SK-N-MC (cell line): Measurements from ENCODE around the gene TMOD4.

Source experiments
- EZH2 ChIP-seq: fragments of 200-600 bp; sonication (generic); IDR thresholded peaks from one replicate; pipeline ENCODE4 v1.6.1; 2017; ENCODE audit warnings: antibody characterized with exemption
- POLR2AphosphoS5 ChIP-seq: IDR thresholded peaks from 2 replicates; pipeline ENCODE4 v1.6.1; 2012; ENCODE audit warnings: mild to moderate bottlenecking, low read depth, low read length, borderline replicate concordance

DNA sequence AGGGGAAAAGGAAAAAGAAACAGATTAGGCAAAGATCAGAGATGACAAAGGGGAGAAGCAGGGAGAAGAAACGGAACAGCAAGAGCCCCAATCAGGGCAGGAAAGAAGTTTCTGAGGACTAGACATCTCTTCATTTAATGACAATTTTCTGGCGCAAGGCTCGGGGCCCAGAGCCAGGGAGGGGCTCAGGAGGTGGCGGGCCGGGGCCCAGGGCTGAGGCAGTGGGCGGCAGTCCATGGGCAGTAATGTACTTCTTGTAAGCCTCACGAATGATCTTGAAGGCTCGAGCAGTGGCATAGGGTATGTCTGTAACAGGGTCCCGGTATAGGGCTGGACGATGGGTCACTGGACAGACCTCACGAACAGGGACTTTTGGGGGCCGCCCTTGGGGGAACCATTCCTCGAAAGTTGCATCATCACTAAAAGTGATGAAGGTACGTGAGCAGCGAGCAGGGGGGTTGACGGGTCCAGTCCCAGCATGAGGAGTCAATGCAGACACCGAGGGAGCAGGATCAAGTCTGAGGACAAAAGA, 799 bp upstream of the TMOD4 start:
- TF ChIP-seq POLR2AphosphoS5: no peak
- TF ChIP-seq EZH2: no peak
